Suprapubic skin (tissue), 3 donors: ENCODE data around the gene SCAPER.

Source experiments
- POLR2A ChIP-seq, 2 donors: fragments of 450-650 bp; IDR thresholded peaks; one replicate each; pipeline ENCODE4 v1.6.1; 2017; ENCODE audit warnings: antibody characterized with exemption in 2 of 2, mild to moderate bottlenecking in 2 of 2, moderate library complexity in 2 of 2
- TF ChIP-seq, protein P1 (sequence below), 2 donors: fragments of 200-600 bp in 1 of 2; fragments of 450-650 bp in 1 of 2; sonication (generic) in 1 of 2; IDR thresholded peaks; one replicate each; pipeline ENCODE4 v1.5.1; 2016 to 2019; ENCODE audit warnings: antibody characterized with exemption in 2 of 2, mild to moderate bottlenecking in 1 of 2, moderate library complexity in 1 of 2

- no peak for TF ChIP-seq POLR2A (IDR thresholded peaks at IDR 0.05)
- TF ChIP-seq, protein P1, sequence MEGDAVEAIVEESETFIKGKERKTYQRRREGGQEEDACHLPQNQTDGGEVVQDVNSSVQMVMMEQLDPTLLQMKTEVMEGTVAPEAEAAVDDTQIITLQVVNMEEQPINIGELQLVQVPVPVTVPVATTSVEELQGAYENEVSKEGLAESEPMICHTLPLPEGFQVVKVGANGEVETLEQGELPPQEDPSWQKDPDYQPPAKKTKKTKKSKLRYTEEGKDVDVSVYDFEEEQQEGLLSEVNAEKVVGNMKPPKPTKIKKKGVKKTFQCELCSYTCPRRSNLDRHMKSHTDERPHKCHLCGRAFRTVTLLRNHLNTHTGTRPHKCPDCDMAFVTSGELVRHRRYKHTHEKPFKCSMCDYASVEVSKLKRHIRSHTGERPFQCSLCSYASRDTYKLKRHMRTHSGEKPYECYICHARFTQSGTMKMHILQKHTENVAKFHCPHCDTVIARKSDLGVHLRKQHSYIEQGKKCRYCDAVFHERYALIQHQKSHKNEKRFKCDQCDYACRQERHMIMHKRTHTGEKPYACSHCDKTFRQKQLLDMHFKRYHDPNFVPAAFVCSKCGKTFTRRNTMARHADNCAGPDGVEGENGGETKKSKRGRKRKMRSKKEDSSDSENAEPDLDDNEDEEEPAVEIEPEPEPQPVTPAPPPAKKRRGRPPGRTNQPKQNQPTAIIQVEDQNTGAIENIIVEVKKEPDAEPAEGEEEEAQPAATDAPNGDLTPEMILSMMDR (IDR thresholded peaks at IDR 0.05), result no peak
These were observed 190.2 kb downstream of the SCAPER start for GRCh38 chr15:76714950-76715349.
